Stimulated activated CD8-positive, alpha-beta memory T cell treated with anti-CD3 and anti-CD28 coated beads, Interleukin-12 subunit alpha, Interleukin-12 subunit beta, amount 100 ng/mL, for 1 hour (primary cell): Measurements from ENCODE around the gene MCOLN1.

Experiments
- DNase-seq: peaks from one replicate; pipeline ENCODE4 v3.0.0-alpha.2; 2020; ENCODE audit warnings: low read depth

Gene MCOLN1

DNA sequence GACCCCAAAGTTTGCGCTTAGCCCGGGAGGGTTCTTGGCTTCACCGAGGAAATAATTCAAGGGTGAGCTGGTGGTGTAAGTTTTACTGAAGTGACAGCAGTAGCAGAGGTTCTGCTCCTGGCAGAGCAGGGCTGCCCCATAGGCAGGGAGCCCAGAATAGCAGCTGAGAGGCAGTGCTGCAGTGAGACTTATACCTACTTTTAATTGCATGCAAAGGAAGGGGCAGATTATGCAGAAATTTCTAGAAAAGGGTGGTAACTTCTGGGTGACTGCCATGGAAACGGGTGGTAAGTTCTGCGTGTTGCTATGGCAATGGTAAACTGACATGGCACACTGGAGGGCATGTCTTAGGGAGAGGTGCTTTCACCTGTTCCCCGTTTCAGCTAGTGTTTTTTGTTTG lies 55.7 kb downstream of the MCOLN1 start:
- DNase-seq = no peak

DNA sequence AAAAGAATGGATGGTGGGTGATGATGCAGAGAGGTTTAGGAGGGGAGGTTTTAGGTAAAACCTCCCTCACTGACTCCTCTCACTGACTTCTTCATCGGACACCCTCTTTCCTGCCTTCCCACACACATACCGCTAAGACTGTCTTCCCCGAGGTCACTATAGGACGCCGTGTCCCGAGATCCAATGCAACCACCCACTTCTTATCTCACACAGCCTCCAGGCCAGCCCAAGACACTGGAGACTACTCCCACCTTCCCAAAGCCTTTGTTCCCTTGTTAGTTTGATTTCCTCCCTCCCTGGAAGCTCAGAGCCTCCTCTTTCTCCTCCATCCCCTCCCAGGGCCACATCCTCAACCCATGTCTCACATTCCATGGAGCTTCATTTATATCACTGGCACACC lies 56.8 kb downstream of the MCOLN1 start:
- DNase-seq = no peak

DNA sequence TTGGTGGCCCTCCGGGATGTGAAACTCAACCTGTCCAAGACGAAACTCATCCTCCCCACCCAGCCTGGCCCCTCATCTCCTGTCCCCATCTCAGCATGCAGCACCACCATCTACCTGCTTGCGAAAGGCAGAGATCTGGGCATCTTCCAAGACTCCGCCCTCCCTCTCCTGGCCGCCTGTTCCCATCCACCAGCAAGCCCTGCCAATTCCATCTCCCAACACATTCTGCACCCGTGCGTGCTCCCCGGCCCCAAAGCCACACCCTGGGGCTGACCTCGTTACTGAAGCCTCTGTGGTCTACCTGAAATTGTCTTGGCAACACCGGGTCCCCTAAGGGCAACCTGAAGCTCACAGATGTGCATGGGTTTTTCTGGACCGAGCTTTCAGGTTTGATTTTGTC lies 60.0 kb downstream of the MCOLN1 start:
- no peak for DNase-seq
